K562 (cell line): Measurements from ENCODE around the gene TRAPPC4. TPM values are rescaled to one million over a fixed set of nuclear protein-coding genes. Genes with fewer than 3 reads are reported as not detected.

ENCODE experiments used
- ARID2 ChIP-seq: fragments of 450-650 bp; IDR thresholded peaks from 2 replicates; pipeline ENCODE4 v1.6.1; 2017; ENCODE audit warnings: antibody characterized with exemption, mild to moderate bottlenecking
- CTBP1 ChIP-seq: fragments of 450-650 bp; IDR thresholded peaks from 2 replicates; pipeline ENCODE4 v1.6.1; 2016; ENCODE audit warnings: borderline replicate concordance
- HCFC1 ChIP-seq: IDR thresholded peaks from 2 replicates; pipeline ENCODE4 v1.6.1; 2012; ENCODE audit warnings: low read depth, low read length, improper control_type of control experiment
- NR4A1 ChIP-seq, 2 experiments: fragments of 250-450 bp in 1 of 2; fragments of 450-650 bp in 1 of 2; sonication (Bioruptor Pico) in 1 of 2; IDR thresholded peaks; 2 replicates each; pipeline versions ENCODE4 v1.4.0 to v1.6.1; 2016 to 2020; ENCODE audit warnings: mild to moderate bottlenecking in 2 of 2, missing compliant biosample characterization in 1 of 2, missing genetic modification characterization in 1 of 2, moderate library complexity in 1 of 2
- RCOR1 ChIP-seq, 2 experiments: IDR thresholded peaks; 2 replicates each; pipeline ENCODE4 v1.6.1; 2012; ENCODE audit warnings: low read depth in 2 of 2, low read length in 2 of 2, borderline replicate concordance in 1 of 2, improper control_type of control experiment in 1 of 2
- SREBF2 ChIP-seq: sonication (generic); formaldehyde crosslinking; IDR thresholded peaks from 2 replicates; pipeline ENCODE4 v1.4.0; 2020; ENCODE audit warnings: mild to moderate bottlenecking, missing genetic modification reagents
- TBP ChIP-seq: optimal IDR thresholded peaks from 2 replicates; pipeline ENCODE3; 2011; ENCODE audit warnings: low read depth, low read length, improper control_type of control experiment
- polyA plus RNA-seq, 8 experiments: library from polyadenylated mRNA; depleted of rRNA in 4 of 8; stranded (reverse) in 5 of 8; unstranded in 3 of 8; fragments of >200 nt; fragmentation: Nextera tagmentation in 2 of 8; fragmentation: Illumina TruSeq in 1 of 8; extraction: Ambion mirVana in 2 of 8; extraction: Trizol in 1 of 8; gene quantifications; 2 replicates each; pipeline versions ENCODE4 v1.2.1 to v1.2.3, GENCODE V29; 2011 to 2014; ENCODE audit warnings: inconsistent platforms in 1 of 8, missing spikeins in 1 of 8
- total RNA-seq, 7 experiments: library from RNA; depleted of rRNA in 6 of 7; stranded (reverse); fragments of >200 nt in 6 of 7; fragmentation: Illumina TruSeq in 2 of 7; extraction: Trizol in 2 of 7; gene quantifications; 2 replicates each; pipeline versions ENCODE4 v1.2.1 to v1.2.3, GENCODE V29; 2011 to 2021; ENCODE audit warnings: low replicate concordance in 1 of 7
- TF ChIP-seq, protein P1 (sequence below): fragments of 450-650 bp; formaldehyde crosslinking; IDR thresholded peaks from 2 replicates; pipeline ENCODE4 v1.4.0; 2022; ENCODE audit warnings: missing genetic modification characterization
- TF ChIP-seq, protein P2 (sequence below): IDR thresholded peaks from 2 replicates; pipeline ENCODE4 v1.6.1; 2016; ENCODE audit warnings: missing genetic modification characterization, missing compliant biosample characterization
- TF ChIP-seq, protein P3 (sequence below): fragments of 250-450 bp; sonication (Bioruptor Pico); IDR thresholded peaks from 2 replicates; pipeline ENCODE4 v1.8.0; 2021; ENCODE audit warnings: moderate library complexity, mild to moderate bottlenecking, inconsistent platforms
- TF ChIP-seq, protein P4 (sequence below), 2 experiments: fragments of 450-650 bp; formaldehyde crosslinking in 1 of 2; IDR thresholded peaks; 2 replicates each; pipeline versions ENCODE4 v1.4.0 to v1.6.1; 2014 to 2020; ENCODE audit warnings: mild to moderate bottlenecking in 2 of 2, borderline replicate concordance in 1 of 2, low read depth in 1 of 2
- TF ChIP-seq, protein P5 (sequence below): fragments of 250-450 bp; sonication (Bioruptor Pico); IDR thresholded peaks from 2 replicates; pipeline ENCODE4 v1.6.1; 2021; ENCODE audit warnings: mild to moderate bottlenecking

Gene TRAPPC4
- total and polyA plus RNA-seq, 9 of the 15 experiments (the other 6 are each of a cell fraction or from before 2014, with no cell fraction given), result 121 to 524 (median 142) TPM

DNA sequence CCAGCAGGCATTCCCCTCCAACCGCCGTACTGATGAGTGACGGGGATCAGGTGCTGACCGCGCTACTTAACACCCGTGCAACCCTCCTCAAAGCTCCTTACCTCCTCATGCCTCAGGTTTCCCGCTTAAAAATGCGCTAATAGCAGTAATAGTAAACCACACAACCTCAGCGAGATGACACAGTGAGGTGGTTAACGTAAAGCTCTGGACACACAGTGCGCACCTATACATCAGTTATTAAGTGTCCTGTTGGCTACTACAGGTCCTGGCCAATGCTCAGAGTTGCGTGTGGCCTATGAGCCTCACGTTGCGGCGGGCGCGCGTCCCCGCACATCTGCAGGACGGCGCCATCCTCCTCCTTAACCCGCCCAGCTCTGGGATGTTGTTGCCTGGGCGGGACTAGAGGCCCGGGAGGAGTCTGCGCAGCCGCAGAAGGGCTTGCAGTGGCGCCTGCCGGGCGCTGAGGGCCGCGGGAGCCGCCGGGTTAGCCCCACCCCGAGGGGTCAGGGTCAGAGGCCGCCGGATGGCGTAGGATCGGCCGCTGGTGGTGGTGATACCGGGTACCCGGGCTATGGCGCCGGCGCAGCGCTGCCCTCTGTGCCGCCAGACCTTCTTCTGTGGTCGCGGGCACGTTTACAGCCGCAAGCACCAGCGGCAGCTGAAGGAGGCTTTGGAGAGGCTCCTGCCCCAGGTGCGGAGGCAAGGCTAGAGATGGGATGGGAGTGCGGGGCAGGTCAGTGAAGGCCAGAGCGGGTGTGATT is 20.8 kb upstream of the TRAPPC4 start, which contains the start of gene CENATAC (continued):
- TF ChIP-seq, protein P1, sequence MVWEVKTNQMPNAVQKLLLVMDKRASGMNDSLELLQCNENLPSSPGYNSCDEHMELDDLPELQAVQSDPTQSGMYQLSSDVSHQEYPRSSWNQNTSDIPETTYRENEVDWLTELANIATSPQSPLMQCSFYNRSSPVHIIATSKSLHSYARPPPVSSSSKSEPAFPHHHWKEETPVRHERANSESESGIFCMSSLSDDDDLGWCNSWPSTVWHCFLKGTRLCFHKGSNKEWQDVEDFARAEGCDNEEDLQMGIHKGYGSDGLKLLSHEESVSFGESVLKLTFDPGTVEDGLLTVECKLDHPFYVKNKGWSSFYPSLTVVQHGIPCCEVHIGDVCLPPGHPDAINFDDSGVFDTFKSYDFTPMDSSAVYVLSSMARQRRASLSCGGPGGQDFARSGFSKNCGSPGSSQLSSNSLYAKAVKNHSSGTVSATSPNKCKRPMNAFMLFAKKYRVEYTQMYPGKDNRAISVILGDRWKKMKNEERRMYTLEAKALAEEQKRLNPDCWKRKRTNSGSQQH (CRISPR knock-in tag), result 0 out of 2 replicates have a peak, but pooled peaks have one; percentile 31
- TF ChIP-seq TBP, result peak; percentile 73
- TF ChIP-seq CTBP1, result peak; percentile 89
- peak; percentile 52 for TF ChIP-seq HCFC1
- TF ChIP-seq, protein P2, sequence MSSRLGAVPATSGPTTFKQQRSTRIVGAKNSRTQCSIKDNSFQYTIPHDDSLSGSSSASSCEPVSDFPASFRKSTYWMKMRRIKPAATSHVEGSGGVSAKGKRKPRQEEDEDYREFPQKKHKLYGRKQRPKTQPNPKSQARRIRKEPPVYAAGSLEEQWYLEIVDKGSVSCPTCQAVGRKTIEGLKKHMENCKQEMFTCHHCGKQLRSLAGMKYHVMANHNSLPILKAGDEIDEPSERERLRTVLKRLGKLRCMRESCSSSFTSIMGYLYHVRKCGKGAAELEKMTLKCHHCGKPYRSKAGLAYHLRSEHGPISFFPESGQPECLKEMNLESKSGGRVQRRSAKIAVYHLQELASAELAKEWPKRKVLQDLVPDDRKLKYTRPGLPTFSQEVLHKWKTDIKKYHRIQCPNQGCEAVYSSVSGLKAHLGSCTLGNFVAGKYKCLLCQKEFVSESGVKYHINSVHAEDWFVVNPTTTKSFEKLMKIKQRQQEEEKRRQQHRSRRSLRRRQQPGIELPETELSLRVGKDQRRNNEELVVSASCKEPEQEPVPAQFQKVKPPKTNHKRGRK (tag), result no peak
- TF ChIP-seq RCOR1 (IDR thresholded peaks at IDR 0.05; ENCODE audit: borderline replicate concordance in 1 of 2, low read depth in 2 of 2, low read length in 2 of 2), result peak in 1 of 2 experiments; percentile 71; a peak in 1 of 4 replicates
- TF ChIP-seq SREBF2, result peak; percentile 86; the same call in 1 of the 2 replicates
- TF ChIP-seq, protein P3, sequence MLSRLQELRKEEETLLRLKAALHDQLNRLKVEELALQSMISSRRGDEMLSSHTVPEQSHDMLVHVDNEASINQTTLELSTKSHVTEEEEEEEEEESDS (CRISPR knock-in tag), result no peak
- TF ChIP-seq, protein P4, sequence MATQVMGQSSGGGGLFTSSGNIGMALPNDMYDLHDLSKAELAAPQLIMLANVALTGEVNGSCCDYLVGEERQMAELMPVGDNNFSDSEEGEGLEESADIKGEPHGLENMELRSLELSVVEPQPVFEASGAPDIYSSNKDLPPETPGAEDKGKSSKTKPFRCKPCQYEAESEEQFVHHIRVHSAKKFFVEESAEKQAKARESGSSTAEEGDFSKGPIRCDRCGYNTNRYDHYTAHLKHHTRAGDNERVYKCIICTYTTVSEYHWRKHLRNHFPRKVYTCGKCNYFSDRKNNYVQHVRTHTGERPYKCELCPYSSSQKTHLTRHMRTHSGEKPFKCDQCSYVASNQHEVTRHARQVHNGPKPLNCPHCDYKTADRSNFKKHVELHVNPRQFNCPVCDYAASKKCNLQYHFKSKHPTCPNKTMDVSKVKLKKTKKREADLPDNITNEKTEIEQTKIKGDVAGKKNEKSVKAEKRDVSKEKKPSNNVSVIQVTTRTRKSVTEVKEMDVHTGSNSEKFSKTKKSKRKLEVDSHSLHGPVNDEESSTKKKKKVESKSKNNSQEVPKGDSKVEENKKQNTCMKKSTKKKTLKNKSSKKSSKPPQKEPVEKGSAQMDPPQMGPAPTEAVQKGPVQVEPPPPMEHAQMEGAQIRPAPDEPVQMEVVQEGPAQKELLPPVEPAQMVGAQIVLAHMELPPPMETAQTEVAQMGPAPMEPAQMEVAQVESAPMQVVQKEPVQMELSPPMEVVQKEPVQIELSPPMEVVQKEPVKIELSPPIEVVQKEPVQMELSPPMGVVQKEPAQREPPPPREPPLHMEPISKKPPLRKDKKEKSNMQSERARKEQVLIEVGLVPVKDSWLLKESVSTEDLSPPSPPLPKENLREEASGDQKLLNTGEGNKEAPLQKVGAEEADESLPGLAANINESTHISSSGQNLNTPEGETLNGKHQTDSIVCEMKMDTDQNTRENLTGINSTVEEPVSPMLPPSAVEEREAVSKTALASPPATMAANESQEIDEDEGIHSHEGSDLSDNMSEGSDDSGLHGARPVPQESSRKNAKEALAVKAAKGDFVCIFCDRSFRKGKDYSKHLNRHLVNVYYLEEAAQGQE (IDR thresholded peaks at IDR 0.05; ENCODE audit: borderline replicate concordance), result no peak
- TF ChIP-seq, protein P4 (CRISPR knock-in tag; IDR thresholded peaks at IDR 0.05; ENCODE audit: low read depth), result 0 out of 2 replicates have a peak, but pooled peaks have one; percentile 14
- TF ChIP-seq, protein P5, sequence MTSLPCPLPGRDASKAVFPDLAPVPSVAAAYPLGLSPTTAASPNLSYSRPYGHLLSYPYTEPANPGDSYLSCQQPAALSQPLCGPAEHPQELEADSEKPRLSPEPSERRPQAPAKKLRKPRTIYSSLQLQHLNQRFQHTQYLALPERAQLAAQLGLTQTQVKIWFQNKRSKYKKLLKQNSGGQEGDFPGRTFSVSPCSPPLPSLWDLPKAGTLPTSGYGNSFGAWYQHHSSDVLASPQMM (CRISPR knock-in tag), result no peak
- TF ChIP-seq NR4A1 (CRISPR knock-in tag; IDR thresholded peaks at IDR 0.05), result peak; percentile 21; the same call in 1 of the 2 replicates
- TF ChIP-seq NR4A1 (tag; IDR thresholded peaks at IDR 0.05), result no peak
- TF ChIP-seq ARID2, result no peak
